OCI-LY3 (cell line): Measurements from ENCODE around the gene ZC3H18.

Experiments
- EZH2phosphoT487 ChIP-seq: fragments of 200-600 bp; shearing (Covaris generic); IDR thresholded peaks from 2 replicates; pipeline ENCODE4 v1.6.1; 2018; ENCODE audit warnings: antibody characterized with exemption, mixed run types, low read depth
- TF ChIP-seq, protein P1 (sequence below): fragments of 200-600, 300-600 bp; sonication (generic); IDR thresholded peaks from 2 replicates; pipeline ENCODE4 v1.5.1; 2014; ENCODE audit warnings: antibody characterized with exemption, low read length, low read depth

GRCh38 chr16:88581033-88581432 is 10.8 kb downstream of the ZC3H18 start:
- TF ChIP-seq, protein P1, sequence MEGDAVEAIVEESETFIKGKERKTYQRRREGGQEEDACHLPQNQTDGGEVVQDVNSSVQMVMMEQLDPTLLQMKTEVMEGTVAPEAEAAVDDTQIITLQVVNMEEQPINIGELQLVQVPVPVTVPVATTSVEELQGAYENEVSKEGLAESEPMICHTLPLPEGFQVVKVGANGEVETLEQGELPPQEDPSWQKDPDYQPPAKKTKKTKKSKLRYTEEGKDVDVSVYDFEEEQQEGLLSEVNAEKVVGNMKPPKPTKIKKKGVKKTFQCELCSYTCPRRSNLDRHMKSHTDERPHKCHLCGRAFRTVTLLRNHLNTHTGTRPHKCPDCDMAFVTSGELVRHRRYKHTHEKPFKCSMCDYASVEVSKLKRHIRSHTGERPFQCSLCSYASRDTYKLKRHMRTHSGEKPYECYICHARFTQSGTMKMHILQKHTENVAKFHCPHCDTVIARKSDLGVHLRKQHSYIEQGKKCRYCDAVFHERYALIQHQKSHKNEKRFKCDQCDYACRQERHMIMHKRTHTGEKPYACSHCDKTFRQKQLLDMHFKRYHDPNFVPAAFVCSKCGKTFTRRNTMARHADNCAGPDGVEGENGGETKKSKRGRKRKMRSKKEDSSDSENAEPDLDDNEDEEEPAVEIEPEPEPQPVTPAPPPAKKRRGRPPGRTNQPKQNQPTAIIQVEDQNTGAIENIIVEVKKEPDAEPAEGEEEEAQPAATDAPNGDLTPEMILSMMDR = no peak
- no peak for TF ChIP-seq EZH2phosphoT487
